ENCODE results near the gene LSAMP.

The LSAMP gene

GRCh38 chr3:116001151-116001621 is 444.1 kb downstream of the LSAMP start:
- no peak overlapping the region for H3K4me3 ChIP-seq (ENCODE audit: insufficient read depth, low read length, poor library complexity, severe bottlenecking)
- no peaks in the 10 kb centered on the region for H3F3A ChIP-seq (ENCODE audit: insufficient read depth)
- H3K4me2 ChIP-seq (ENCODE audit: low read depth, low read length, poor library complexity, severe bottlenecking) = no peak overlapping the region
- H4K20me1 ChIP-seq (ENCODE audit: low read depth, low read length) = no peaks in the 10 kb centered on the region
- no peaks in the 10 kb centered on the region for H3K9me3 ChIP-seq (ENCODE audit: insufficient read depth, low read length)
- no peaks in the 10 kb centered on the region for H3K27me3 ChIP-seq (ENCODE audit: low read length)
- no peaks in the 10 kb centered on the region for H3K79me2 ChIP-seq (ENCODE audit: insufficient read depth, low read length)
- no peaks in the 10 kb centered on the region for H3K36me3 ChIP-seq (ENCODE audit: low read length)
- H2AFZ ChIP-seq (ENCODE audit: low read depth, low read length, severe bottlenecking) = no peak overlapping the region
- no peaks in the 10 kb centered on the region for H3K9me2 ChIP-seq (replicated peaks; ENCODE audit: insufficient read depth, low read length)
- TF ChIP-seq, protein P1, sequence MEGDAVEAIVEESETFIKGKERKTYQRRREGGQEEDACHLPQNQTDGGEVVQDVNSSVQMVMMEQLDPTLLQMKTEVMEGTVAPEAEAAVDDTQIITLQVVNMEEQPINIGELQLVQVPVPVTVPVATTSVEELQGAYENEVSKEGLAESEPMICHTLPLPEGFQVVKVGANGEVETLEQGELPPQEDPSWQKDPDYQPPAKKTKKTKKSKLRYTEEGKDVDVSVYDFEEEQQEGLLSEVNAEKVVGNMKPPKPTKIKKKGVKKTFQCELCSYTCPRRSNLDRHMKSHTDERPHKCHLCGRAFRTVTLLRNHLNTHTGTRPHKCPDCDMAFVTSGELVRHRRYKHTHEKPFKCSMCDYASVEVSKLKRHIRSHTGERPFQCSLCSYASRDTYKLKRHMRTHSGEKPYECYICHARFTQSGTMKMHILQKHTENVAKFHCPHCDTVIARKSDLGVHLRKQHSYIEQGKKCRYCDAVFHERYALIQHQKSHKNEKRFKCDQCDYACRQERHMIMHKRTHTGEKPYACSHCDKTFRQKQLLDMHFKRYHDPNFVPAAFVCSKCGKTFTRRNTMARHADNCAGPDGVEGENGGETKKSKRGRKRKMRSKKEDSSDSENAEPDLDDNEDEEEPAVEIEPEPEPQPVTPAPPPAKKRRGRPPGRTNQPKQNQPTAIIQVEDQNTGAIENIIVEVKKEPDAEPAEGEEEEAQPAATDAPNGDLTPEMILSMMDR (IDR thresholded peaks at IDR 0.05; ENCODE audit: insufficient read depth, low read length, poor library complexity, severe bottlenecking) = no peak
- TF ChIP-seq EZH2phosphoT487 (conservative IDR thresholded peaks at IDR 0.05; ENCODE audit: low read length) = no peak
- no peak overlapping the region for H3K27ac ChIP-seq (ENCODE audit: low read depth, low read length)
- no peak overlapping the region for H3K9ac ChIP-seq (ENCODE audit: low read length)

DNA sequence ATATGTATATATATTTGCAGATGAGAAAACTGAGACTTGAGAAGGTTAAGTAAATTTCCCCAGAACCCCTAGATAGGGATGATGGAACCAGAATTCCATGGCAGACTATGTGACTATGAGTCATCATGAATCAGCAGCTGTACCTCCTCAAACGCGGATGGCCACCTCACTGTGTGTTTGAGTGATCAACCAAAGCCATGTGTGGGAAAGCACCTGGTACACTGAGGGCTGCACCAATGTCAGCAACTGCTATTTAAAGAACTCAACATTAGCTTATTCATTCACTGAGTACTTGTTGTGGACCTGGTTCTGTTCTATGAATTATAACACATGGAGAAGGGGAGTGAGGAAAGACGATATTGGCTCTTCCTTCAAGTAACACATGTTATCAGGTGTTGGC is 445.0 kb downstream of the LSAMP start:
- Histone ChIP-seq H3K27ac (ENCODE audit: low read depth, low read length) (no peak overlapping the region), H3K9me2 (replicated peaks; ENCODE audit: insufficient read depth, low read length) (no peaks in the 10 kb centered on the region), H3K9ac (ENCODE audit: low read length) (no peak overlapping the region), H3K4me2 (ENCODE audit: low read depth, low read length, poor library complexity, severe bottlenecking) (no peak overlapping the region), H3K79me2 (ENCODE audit: insufficient read depth, low read length) (no peaks in the 10 kb centered on the region), H3K36me3 (ENCODE audit: low read length) (no peaks in the 10 kb centered on the region), H3K27me3 (ENCODE audit: low read length) (no peaks in the 10 kb centered on the region), H3K9me3 (ENCODE audit: insufficient read depth, low read length) (no peaks in the 10 kb centered on the region), H3K4me3 (ENCODE audit: insufficient read depth, low read length, poor library complexity, severe bottlenecking) (no peak overlapping the region), H3F3A (ENCODE audit: insufficient read depth) (no peaks in the 10 kb centered on the region), H2AFZ (ENCODE audit: low read depth, low read length, severe bottlenecking) (no peak overlapping the region), H4K20me1 (ENCODE audit: low read depth, low read length) (no peaks in the 10 kb centered on the region)
- no peak for TF ChIP-seq EZH2phosphoT487 (conservative IDR thresholded peaks at IDR 0.05; ENCODE audit: low read length)
- TF ChIP-seq, protein P1 (IDR thresholded peaks at IDR 0.05; ENCODE audit: insufficient read depth, low read length, poor library complexity, severe bottlenecking) = no peak

- H3K9ac ChIP-seq (ENCODE audit: low read length) = no peak overlapping the region
These were observed 445.7 kb downstream of the LSAMP start for GRCh38 chr3:115999613-116000012.

More at GRCh38 chr3:115999613-116000012, 445.7 kb downstream of the LSAMP start:
- H3K79me2 ChIP-seq (ENCODE audit: insufficient read depth, low read length) = no peaks in the 10 kb centered on the region
- no peak overlapping the region for H3K4me3 ChIP-seq (ENCODE audit: insufficient read depth, low read length, poor library complexity, severe bottlenecking)
- H2AFZ ChIP-seq (ENCODE audit: low read depth, low read length, severe bottlenecking) = no peak overlapping the region
- no peaks in the 10 kb centered on the region for H4K20me1 ChIP-seq (ENCODE audit: low read depth, low read length)
- no peaks in the 10 kb centered on the region for H3K27me3 ChIP-seq (ENCODE audit: low read length)
- H3K27ac ChIP-seq (ENCODE audit: low read depth, low read length) = no peak overlapping the region
- no peaks in the 10 kb centered on the region for H3K9me2 ChIP-seq (replicated peaks; ENCODE audit: insufficient read depth, low read length)
- no peaks in the 10 kb centered on the region for H3K9me3 ChIP-seq (ENCODE audit: insufficient read depth, low read length)
- no peak for TF ChIP-seq EZH2phosphoT487 (conservative IDR thresholded peaks at IDR 0.05; ENCODE audit: low read length)
- TF ChIP-seq, protein P1 (IDR thresholded peaks at IDR 0.05; ENCODE audit: insufficient read depth, low read length, poor library complexity, severe bottlenecking) = no peak
- no peaks in the 10 kb centered on the region for H3F3A ChIP-seq (ENCODE audit: insufficient read depth)
- H3K4me2 ChIP-seq (ENCODE audit: low read depth, low read length, poor library complexity, severe bottlenecking) = no peak overlapping the region
- H3K36me3 ChIP-seq (ENCODE audit: low read length) = no peaks in the 10 kb centered on the region
